WI38 (cell line): ENCODE results near the gene KRTAP1-5.
"Not testable (repeated sequence)": the region's sequence is repeated elsewhere in the genome, so short reads cannot be mapped to it uniquely, and the experiment has no call there.

ENCODE experiments used
- H3K4me3 ChIP-seq: 2 replicates; pipeline ENCODE4 v1.5.1; 2011; ENCODE audit warnings: low read depth, mild to moderate bottlenecking, control low read depth, low read length
- TF ChIP-seq, protein P1 (sequence below): IDR thresholded peaks from 2 replicates; pipeline ENCODE4 v1.5.1; 2012; ENCODE audit warnings: low read depth, mild to moderate bottlenecking, control low read depth, low read length

The KRTAP1-5 gene

GRCh38 chr17:41065829-41066624, 39.0 kb upstream of the KRTAP1-5 start, which contains the start of gene KRTAP2-4:
KRTAP2-4 (minus strand) TSS chr17:41065879; CDS start chr17:41065845, 34 bp downstream.
- TF ChIP-seq, protein P1, sequence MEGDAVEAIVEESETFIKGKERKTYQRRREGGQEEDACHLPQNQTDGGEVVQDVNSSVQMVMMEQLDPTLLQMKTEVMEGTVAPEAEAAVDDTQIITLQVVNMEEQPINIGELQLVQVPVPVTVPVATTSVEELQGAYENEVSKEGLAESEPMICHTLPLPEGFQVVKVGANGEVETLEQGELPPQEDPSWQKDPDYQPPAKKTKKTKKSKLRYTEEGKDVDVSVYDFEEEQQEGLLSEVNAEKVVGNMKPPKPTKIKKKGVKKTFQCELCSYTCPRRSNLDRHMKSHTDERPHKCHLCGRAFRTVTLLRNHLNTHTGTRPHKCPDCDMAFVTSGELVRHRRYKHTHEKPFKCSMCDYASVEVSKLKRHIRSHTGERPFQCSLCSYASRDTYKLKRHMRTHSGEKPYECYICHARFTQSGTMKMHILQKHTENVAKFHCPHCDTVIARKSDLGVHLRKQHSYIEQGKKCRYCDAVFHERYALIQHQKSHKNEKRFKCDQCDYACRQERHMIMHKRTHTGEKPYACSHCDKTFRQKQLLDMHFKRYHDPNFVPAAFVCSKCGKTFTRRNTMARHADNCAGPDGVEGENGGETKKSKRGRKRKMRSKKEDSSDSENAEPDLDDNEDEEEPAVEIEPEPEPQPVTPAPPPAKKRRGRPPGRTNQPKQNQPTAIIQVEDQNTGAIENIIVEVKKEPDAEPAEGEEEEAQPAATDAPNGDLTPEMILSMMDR: no peak

DNA sequence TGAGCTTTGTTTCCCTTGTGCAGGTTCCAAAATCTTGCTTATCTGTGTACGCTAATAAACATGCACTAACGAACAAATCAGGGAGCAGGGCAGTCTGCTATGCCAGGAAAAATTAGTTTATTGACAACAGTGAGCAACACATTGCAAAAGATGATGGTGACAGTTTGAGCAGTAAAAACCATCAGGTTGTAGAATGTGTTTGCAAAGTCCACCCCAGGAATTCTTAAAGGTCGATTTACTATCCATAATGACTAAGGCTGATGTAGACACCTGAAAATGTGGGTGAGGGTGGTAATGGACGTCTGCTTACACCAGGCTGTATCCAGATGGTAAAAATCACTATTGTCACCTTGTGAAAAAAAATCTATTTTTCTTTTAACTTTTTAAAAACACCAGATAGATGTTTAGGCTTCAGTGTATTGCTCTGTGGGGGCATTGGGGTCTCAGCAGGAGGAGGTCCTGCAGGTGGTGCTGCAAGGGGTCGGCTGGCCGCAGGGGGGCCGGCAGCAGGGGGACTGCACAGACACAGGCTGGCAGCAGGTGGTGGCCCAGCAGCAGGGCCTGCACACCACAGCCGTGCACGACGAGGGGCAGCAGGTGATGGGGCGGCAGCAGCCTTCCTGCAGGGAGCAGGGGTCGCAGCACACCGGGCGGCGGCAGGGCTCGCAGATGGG, 38.1 kb upstream of the KRTAP1-5 start:
- not testable (repeated sequence) for H3K4me3 ChIP-seq

More at GRCh38 chr17:41065829-41066624, 39.0 kb upstream of the KRTAP1-5 start, which contains the start of gene KRTAP2-4:
- H3K4me3 ChIP-seq: no peak within 1 kb of the TSS

- no peak overlapping the region for H3K4me3 ChIP-seq
- TF ChIP-seq, protein P1: no peak
Measured at GRCh38 chr17:41064301-41064700, 37.3 kb upstream of the KRTAP1-5 start.

- H3K4me3 ChIP-seq: no peak overlapping the region
- TF ChIP-seq, protein P1: no peak
Measured at GRCh38 chr17:41063449-41063848, 36.4 kb upstream of the KRTAP1-5 start.

DNA sequence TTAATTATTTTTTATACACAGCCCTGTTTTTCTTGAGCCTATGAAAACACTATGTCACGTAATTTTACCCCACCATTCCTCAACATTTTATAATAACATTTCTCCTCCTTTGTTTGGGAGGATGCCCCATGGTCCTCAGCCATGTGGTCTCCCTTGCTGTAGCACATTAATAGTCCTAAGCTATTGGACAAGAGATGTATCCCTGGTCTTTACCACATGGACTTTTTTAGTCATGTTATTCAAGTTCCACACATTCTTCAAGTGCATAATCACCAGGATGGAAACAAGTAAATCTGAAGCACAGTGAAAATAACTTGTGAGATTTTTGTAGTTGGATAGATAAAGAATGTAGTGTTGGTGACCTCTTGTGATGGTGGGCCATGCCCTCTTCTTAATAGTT, 35.0 kb upstream of the KRTAP1-5 start:
- TF ChIP-seq, protein P1: no peak
- no peak overlapping the region for H3K4me3 ChIP-seq

DNA sequence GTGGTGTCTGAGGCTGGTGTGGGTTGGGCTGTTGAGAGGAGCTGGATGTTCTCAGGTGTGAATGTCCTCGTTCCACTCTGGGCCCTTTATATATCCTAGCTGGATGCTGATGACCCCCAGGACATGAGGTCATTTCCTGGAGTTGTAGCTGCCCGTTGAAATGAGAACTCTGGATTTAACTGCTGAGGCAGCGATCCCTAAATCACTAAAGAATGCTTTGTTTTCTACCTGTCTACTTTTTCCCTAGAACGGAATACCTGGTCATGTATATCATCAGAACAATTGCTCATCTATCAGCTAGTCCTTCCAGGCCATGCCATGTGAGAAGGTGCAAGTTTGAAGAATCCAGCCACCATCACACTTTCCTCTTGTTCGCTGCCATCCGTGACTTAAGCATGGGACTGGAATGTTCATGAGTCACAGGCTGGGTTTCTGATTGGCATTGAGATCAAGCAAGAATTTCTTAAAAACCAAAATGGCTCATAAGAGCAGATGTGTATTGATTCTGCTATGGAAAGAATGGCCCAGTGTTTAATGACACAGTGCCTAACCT, 33.1 kb upstream of the KRTAP1-5 start, which contains the start of gene KRTAP2-3:
TSS of gene KRTAP2-3 (minus strand) at position 63 of the 553 bp plus-strand sequence. CDS start 64 bp downstream, outside the sequence.
- H3K4me3 ChIP-seq: no peak within 1 kb of the TSS

GRCh38 chr17:41059276-41060051, 32.5 kb upstream of the KRTAP1-5 start:
- H3K4me3 ChIP-seq: not testable (repeated sequence)

More for the DNA sequence above, 33.1 kb upstream of the KRTAP1-5 start, which contains the start of gene KRTAP2-3:
- TF ChIP-seq, protein P1: no peak

- TF ChIP-seq, protein P1: no peak
- no peak overlapping the region for H3K4me3 ChIP-seq
Measured at GRCh38 chr17:41058741-41059140, 31.7 kb upstream of the KRTAP1-5 start.
